GM19324 (cell line): Measurements from ENCODE around the gene WDR48.

Source experiments
- ATAC-seq: cut with Tn5 transposase; IDR thresholded peaks from one replicate; pipeline ENCODE4 v1.9.1; 2021; ENCODE audit warnings: mild to moderate bottlenecking, moderate library complexity; ENCODE audit not compliant: unreplicated experiment, low FRiP score

The WDR48 gene

DNA sequence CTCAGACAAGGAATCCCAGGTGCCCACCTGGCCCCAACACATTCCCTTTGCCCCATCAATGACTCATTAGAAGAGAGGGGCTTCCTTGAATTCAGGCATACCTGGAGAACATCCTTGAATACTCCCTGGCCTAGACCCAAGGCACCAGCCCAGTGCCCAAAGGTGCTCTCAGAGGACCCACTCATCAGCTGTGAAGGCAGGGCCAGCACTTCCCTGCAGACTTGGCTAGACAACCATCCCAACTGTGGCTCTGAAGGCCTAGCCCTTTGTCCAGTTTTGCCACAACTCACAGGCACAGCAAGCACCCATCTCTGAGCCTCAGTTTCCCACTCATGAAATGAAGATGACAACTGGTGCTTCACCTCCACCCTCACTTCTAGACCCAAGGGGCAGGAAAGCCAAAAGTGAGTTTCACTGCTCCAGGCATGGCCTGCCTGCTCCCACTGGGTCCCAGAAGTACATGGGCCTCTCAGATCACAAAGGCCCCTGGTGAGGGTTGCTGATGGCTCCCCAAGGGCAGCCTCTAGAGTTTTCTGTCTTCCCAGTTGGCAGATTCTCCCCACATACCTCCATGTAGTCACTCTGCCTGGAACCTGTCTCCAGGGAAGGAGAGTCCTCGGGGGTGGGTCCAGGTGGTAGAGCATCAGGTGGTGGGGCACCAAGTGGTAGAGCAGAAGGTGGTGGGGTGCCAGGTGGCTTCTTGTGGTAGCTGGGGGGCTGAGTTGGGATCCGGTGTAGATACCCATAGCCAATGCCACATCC is 48.1 kb downstream of the WDR48 start:
- no peak for ATAC-seq

DNA sequence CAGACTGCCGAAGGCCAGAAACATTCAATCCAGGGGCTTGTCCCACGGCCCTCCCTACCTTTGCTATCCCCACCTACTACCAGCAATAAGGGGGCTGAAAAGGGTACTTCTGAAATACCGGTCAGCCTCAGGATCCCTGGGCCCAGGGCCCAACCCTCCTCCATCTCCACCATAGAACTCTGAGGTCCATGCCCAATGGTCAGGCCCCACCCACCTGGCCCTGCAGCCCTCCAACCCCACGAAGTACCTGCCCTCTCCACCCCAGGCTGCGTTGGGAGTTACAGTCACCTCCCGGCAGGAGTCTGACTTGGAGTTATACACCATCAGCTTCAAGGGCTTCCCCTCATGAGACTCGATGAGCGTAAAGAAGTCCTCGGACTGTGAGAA is 48.7 kb downstream of the WDR48 start:
- ATAC-seq = no peak

- ATAC-seq = no peak
Measured at GRCh38 chr3:39101022-39101689, 49.3 kb downstream of the WDR48 start.

- ATAC-seq = no peak
Measured at GRCh38 chr3:39102504-39103323, 50.9 kb downstream of the WDR48 start.

DNA sequence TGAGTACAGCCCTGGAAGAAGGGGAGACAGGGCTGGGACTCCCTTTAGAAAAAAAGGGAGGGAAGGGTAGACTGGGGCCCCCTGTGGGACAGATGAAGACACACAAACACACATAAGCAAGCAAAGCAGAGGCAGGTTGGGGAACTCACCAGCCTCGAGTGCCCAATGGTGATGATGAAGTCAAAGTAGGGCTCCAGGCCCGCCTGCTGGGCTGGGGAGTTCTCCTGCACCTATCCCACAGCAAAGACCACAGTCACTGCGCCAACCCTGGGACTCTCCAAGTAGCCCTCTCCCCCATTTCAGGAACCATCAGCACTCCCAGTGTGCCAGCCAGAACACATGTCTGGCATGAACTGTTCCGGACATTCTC is 51.5 kb downstream of the WDR48 start:
- no peak for ATAC-seq

GRCh38 chr3:39103791-39104552 is 52.2 kb downstream of the WDR48 start:
- ATAC-seq = no peak

DNA sequence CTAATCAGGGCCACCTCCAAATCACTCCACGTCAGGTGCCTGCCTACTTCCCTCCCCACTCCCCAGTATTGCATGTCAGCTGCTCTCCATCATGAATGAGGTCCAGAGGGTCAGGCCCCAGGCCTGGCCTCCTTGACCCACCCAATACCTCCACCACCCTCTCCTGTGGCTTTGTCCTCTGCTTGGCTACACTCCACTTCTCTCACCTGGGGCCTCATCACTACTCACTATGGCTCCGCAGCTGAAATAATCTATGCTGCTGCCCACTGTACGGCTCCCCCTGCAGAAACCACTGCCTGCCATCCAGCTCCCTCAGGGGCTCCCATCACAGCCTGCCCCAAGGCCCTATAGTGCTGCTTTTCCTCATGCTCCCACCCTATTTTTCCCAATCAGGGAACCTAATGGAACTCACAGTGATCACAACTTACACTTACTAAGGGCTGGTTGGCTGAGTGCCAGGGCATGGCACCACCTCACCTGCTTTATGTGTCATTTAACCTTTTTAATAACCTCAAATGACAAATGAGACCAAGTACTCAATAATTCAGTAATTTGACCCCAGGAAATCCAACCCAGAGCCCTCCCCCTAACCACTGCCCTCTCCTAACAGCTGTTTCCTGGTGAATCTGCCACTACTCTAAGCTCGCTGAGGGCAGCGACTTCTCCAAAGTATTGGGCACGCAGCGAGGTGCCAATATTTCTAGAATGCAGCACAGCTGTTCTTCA is 53.3 kb downstream of the WDR48 start:
- no peak for ATAC-seq

- ATAC-seq = no peak
Measured at GRCh38 chr3:39105687-39106063, 53.9 kb downstream of the WDR48 start.

- ATAC-seq = no peak
Measured at GRCh38 chr3:39106281-39106811, 54.5 kb downstream of the WDR48 start.

DNA sequence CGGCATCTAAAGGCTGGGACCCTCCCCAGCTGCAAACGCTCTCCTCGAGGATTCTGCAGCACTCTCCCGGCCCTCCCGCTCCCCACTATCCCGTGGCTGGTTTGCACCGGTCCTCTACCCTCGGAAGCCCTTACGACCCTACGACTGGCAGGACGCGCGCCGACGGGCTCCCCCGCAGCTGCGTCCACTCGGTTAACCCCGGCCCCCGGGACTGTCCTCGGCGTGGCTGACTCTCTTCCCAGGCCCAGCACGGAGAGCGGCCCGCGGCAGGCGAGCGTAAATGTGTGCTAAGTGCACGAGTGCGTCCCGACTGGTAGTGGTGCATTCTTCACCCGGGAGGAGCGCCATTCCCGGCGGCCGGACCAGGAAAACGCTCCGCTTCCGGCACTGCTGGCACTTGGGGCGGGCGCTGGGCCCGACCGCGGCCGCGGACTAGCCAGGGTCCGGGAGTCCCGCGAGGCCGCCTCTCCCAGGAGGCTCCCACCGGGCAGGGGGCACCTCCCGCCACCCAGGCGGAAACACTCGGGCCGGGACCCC is 55.1 kb downstream of the WDR48 start:
- peak; percentile 16 for ATAC-seq

DNA sequence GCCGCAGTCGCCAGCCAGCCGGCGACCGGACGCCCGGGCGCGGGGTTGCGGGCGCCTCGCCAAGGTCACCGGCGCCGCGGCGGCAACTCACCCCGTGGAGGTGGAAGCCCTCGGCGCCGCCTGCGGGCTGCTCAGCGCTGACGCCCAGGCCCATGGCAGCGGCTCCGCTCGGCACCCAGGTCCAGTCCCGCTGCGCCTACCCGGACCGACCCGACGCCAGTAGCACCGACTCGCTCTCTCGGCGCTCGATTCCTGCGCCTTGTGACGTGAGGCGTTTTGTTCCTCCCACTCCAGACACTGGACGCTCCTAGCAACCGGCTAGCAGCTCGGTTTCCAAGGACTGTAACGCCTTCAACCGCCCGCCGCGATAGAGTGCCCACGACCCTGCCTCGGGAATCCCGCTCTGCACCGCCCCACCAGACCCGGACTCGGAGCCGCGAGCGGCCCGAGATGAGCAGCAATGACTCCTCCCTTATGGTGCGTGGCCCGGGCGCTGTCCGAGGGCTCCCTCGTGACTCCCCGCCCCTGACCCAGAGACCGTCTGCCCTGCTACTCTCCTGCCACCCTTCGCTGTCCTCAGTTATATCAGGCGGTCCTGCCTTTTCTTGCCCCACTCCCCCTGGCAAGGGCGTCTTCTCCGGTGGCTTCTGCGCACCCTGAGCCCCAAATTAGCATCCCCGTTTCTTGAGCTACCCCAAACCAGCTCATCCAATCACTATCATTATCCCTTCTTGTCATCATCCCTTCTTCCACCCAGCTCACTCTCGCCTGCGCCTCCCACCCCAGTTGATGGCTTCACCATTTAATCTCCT is 55.8 kb downstream of the WDR48 start, which contains the start of the genes GORASP1 and TTC21A:
GORASP1 (minus strand) TSS at position 240 of the 812 bp plus-strand sequence; CDS start at position 154, 86 bp downstream.
TTC21A (plus strand) TSS at position 293 of the 812 bp plus-strand sequence; CDS start at position 451, 158 bp downstream.
- ATAC-seq = peak; percentile 57

DNA sequence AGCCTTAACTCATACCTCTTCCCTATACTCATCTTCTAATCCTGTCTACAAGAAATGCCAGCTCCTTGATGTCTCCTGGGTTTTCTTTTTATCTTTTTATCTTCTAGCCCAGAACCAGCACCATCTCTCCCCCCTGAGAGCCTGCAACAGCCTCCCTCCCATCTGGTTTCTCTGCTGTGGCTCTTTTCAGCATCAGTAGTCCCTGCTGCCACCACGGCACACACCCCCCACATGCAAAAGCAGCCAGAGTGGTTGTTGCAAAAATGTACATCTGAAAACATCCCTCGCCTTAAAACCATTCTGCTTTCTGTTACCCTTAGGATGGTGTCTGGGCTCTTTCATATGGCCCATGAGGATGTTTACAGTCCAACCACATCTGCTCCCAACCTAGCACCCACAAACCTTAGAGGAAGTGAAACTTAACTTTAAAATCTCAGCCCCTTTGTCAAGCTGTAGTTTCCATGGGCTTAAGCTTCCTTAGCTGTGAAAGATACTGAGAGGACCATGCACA is 56.4 kb downstream of the WDR48 start:
- ATAC-seq = peak; percentile 76

DNA sequence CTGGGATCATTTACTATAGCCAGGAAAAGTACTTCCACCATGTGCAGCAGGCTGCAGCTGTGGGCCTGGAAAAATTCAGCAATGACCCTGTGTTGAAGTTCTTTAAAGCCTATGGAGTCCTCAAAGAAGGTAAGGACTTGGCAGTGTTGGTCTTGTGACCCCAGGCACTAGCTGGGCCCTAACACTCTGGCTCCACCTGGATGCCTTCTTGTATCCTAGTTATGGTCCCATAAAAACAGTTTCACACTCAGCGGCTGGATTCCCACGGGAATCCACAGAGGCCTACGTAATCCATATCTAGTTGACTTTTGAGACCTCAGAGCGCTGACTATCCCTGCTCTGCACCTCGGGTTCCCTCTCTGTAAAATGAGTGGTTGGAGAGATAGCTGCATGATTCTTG is 57.3 kb downstream of the WDR48 start:
- ATAC-seq = no peak

DNA sequence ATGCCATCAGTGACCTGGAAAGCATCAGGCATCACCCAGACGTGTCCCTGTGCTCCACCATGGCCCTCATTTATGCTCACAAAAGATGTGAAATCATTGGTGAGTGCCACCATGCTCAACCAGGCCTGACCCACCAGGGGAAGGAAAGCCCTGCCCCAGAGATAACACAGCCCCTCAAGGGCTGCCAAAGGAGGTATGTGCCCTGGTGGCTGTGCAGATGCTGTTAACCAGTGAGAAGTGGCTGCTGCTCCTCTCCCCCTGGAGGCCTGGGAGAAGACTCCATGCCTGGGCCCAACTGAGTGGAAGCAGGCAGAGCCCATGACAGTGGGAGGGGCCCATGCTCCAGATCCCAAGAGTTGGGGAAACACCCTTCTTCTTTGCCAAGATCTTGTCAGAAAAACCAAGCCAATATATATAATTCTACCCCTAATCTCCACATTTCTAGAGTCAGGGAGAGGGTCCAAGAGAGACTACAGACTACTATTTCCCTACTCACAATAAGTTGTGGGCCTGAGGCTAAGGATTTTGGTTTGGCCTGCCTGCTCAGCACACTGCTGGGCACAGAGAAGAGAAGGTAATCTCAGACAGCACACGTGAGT is 58.3 kb downstream of the WDR48 start:
- no peak for ATAC-seq

DNA sequence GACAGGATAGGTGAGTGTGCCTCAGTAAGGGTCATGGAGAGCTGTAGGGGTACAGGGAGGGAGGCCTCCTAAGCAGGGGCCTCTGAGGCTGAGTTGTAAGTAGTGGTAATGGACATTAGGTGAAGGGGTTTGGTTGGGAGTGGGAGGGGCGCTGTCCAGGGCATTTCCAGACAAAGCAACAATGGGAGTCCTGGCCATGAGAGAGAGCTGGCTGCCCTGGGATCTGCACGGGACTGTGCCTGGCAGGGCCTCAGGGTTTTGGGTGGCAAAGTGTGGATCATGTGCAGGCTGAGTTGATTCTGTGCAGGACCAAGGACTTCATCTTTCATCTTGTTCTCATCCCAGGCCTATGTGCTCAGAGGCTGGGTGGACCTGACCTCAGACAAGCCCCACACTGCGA is 60.3 kb downstream of the WDR48 start:
- no peak for ATAC-seq

DNA sequence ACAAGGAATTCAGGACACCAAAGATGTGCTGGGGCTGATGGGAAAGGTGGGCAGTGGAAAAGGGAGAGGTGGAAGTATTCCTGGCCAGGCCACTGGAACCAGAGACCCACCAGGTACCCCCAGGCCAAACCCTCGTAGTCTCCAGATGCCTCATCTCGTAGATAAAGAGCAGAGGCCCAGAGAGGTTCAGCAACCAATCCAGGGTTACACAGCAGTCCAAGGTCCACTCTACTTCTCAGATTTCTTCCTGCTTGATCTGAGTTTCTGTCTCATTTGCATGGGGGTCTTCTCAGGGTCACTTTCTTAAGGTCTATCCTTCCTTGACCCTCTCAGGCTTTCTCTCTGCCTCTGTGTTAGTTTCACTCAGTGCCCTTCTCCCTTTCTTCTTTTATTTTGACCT is 60.7 kb downstream of the WDR48 start:
- ATAC-seq = no peak

DNA sequence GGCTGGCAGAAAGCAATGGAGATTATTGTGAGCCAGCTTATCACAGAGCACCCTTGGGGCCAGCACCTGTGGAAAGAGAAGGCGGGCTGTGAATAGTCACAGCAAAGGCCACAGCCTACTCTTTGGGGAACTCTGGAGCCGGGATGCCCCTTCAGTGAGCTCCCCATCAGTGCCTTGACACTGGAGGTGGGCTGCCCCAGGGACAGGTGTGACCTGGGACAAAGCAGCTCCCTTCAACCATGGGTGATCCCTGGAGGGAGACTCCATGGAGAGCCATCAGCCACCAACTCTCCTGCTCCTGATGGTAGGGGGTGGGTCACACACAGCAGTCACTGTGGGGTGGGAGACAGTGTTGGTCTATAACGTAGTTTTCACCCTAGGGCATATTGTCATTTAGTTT is 61.5 kb downstream of the WDR48 start:
- no peak for ATAC-seq

GRCh38 chr3:39114456-39114855 is 62.6 kb downstream of the WDR48 start:
- ATAC-seq = no peak
